GM21723 (cell line): ENCODE results near the gene SLC17A8.

ENCODE experiments used
- ATAC-seq: cut with Tn5 transposase; IDR thresholded peaks from one replicate; pipeline ENCODE4 v1.9.1; 2021; ENCODE audit warnings: mild to moderate bottlenecking, moderate library complexity; ENCODE audit not compliant: unreplicated experiment

Gene SLC17A8

GRCh38 chr12:100368066-100368465, 11.2 kb downstream of the SLC17A8 start:
- ATAC-seq = no peak

GRCh38 chr12:100371146-100371545, 14.3 kb downstream of the SLC17A8 start:
- no peak for ATAC-seq

GRCh38 chr12:100372853-100373640, 16.2 kb downstream of the SLC17A8 start:
- no peak for ATAC-seq

GRCh38 chr12:100375038-100375735, 18.3 kb downstream of the SLC17A8 start:
- ATAC-seq = no peak

- ATAC-seq = no peak
Observed at GRCh38 chr12:100376161-100376560, 19.3 kb downstream of the SLC17A8 start.

GRCh38 chr12:100381379-100381778, 24.5 kb downstream of the SLC17A8 start:
- no peak for ATAC-seq

GRCh38 chr12:100382338-100382737, 25.5 kb downstream of the SLC17A8 start:
- ATAC-seq = no peak

- no peak for ATAC-seq
Observed at GRCh38 chr12:100383586-100384558, 27.0 kb downstream of the SLC17A8 start.

GRCh38 chr12:100384559-100384935, 27.7 kb downstream of the SLC17A8 start:
- no peak for ATAC-seq

- ATAC-seq = no peak
Observed at GRCh38 chr12:100388382-100388781, 31.5 kb downstream of the SLC17A8 start.

- no peak for ATAC-seq
Observed at GRCh38 chr12:100391856-100392255, 35.0 kb downstream of the SLC17A8 start.

GRCh38 chr12:100393200-100393599, 36.3 kb downstream of the SLC17A8 start:
- no peak for ATAC-seq

GRCh38 chr12:100395811-100396210, 38.9 kb downstream of the SLC17A8 start:
- no peak for ATAC-seq

- ATAC-seq = no peak
Observed at GRCh38 chr12:100398307-100398706, 41.4 kb downstream of the SLC17A8 start.

- ATAC-seq = no peak
Observed at GRCh38 chr12:100399095-100399494, 42.2 kb downstream of the SLC17A8 start.

- no peak for ATAC-seq
Observed at GRCh38 chr12:100401660-100402059, 44.8 kb downstream of the SLC17A8 start.

- ATAC-seq = no peak
Observed at GRCh38 chr12:100402763-100403162, 45.9 kb downstream of the SLC17A8 start.

GRCh38 chr12:100403446-100403845, 46.6 kb downstream of the SLC17A8 start:
- no peak for ATAC-seq

- ATAC-seq = peak; percentile 88
Observed at GRCh38 chr12:100404769-100405407, 48.0 kb downstream of the SLC17A8 start.

GRCh38 chr12:100413001-100413400, 56.1 kb downstream of the SLC17A8 start:
- no peak for ATAC-seq

- no peak for ATAC-seq
Observed at GRCh38 chr12:100414739-100415138, 57.9 kb downstream of the SLC17A8 start.
